Measurements from ENCODE around the gene WDR77.

WDR77 gene

GRCh38 chr1:111406321-111406768 lies 42.7 kb downstream of the WDR77 start:
- TF ChIP-seq POLR2A (IDR thresholded peaks at IDR 0.05; ENCODE audit: extremely low read depth, insufficient read length): no peak
- TF ChIP-seq, protein P1, sequence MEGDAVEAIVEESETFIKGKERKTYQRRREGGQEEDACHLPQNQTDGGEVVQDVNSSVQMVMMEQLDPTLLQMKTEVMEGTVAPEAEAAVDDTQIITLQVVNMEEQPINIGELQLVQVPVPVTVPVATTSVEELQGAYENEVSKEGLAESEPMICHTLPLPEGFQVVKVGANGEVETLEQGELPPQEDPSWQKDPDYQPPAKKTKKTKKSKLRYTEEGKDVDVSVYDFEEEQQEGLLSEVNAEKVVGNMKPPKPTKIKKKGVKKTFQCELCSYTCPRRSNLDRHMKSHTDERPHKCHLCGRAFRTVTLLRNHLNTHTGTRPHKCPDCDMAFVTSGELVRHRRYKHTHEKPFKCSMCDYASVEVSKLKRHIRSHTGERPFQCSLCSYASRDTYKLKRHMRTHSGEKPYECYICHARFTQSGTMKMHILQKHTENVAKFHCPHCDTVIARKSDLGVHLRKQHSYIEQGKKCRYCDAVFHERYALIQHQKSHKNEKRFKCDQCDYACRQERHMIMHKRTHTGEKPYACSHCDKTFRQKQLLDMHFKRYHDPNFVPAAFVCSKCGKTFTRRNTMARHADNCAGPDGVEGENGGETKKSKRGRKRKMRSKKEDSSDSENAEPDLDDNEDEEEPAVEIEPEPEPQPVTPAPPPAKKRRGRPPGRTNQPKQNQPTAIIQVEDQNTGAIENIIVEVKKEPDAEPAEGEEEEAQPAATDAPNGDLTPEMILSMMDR (IDR thresholded peaks at IDR 0.05; ENCODE audit: low read depth, low read length): no peak
- TF ChIP-seq MAX (IDR thresholded peaks at IDR 0.05; ENCODE audit: low read depth, low read length): no peak
- TF ChIP-seq MYC (IDR thresholded peaks at IDR 0.05; ENCODE audit: low read depth, low read length): no peak
- DNase-seq (ENCODE audit: low read depth): no peak
- no peak overlapping the region for H3K4me3 ChIP-seq (ENCODE audit: low read depth, low read length)

DNA sequence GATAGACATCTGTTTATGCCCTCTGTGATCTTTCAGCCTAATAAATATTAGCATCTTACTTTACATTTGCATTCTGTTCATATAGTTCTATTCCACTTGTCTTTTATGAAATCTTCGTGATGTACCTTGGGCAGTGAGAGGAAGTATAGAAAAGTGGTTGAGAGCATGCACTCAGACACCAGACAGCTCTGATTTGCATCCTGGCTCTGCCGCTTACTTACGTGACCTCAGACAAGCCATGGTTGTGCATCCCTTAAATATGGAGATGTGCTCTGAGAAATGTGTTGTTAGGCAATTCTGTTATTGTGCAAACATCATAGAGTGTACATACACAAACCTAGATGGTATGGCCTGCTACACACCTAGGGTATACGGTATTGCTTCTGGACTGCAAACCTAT lies 44.5 kb downstream of the WDR77 start:
- TF ChIP-seq MAX (IDR thresholded peaks at IDR 0.05; ENCODE audit: low read depth, low read length) (no peak), MYC (IDR thresholded peaks at IDR 0.05; ENCODE audit: low read depth, low read length) (no peak), POLR2A (IDR thresholded peaks at IDR 0.05; ENCODE audit: extremely low read depth, insufficient read length) (no peak)
- TF ChIP-seq, protein P1 (IDR thresholded peaks at IDR 0.05; ENCODE audit: low read depth, low read length): no peak
- no peak overlapping the region for H3K4me3 ChIP-seq (ENCODE audit: low read depth, low read length)
- no peak for DNase-seq (ENCODE audit: low read depth)

DNA sequence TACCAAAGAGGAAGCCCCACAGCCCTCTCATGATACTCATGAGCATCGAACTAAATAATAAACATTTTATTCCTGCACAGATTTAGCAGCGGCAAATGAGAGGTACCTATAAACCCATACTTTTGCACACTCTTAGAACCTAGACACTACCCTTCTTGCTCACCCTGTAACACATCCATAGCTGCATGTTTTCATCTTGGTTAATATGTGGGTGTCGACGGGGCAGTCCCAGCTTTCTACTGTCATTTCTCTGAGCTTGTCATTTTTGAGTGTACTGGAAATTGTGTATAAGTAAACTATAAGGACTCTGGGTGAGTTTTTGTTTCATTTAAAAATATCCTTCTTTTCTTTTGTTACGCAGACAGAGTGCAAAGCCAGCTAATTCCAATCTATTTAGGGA lies 47.0 kb downstream of the WDR77 start:
- no peak overlapping the region for H3K4me3 ChIP-seq (ENCODE audit: low read depth, low read length)
- no peak for DNase-seq (ENCODE audit: low read depth)
- no peak for TF ChIP-seq POLR2A (IDR thresholded peaks at IDR 0.05; ENCODE audit: extremely low read depth, insufficient read length)
- TF ChIP-seq, protein P1 (IDR thresholded peaks at IDR 0.05; ENCODE audit: low read depth, low read length): no peak
- no peak for TF ChIP-seq MAX (IDR thresholded peaks at IDR 0.05; ENCODE audit: low read depth, low read length)
- TF ChIP-seq MYC (IDR thresholded peaks at IDR 0.05; ENCODE audit: low read depth, low read length): no peak

GRCh38 chr1:111399792-111400610 lies 49.1 kb downstream of the WDR77 start:
- H3K4me3 ChIP-seq (ENCODE audit: low read depth, low read length): no peak overlapping the region
- no peak for TF ChIP-seq MYC (IDR thresholded peaks at IDR 0.05; ENCODE audit: low read depth, low read length)
- no peak for TF ChIP-seq POLR2A (IDR thresholded peaks at IDR 0.05; ENCODE audit: extremely low read depth, insufficient read length)
- no peak for TF ChIP-seq MAX (IDR thresholded peaks at IDR 0.05; ENCODE audit: low read depth, low read length)
- TF ChIP-seq, protein P1 (IDR thresholded peaks at IDR 0.05; ENCODE audit: low read depth, low read length): peak; percentile 52
- DNase-seq (ENCODE audit: low read depth): peak; percentile 48

GRCh38 chr1:111392460-111392945 lies 56.6 kb downstream of the WDR77 start:
- DNase-seq (ENCODE audit: low read depth): no peak
- H3K4me3 ChIP-seq (ENCODE audit: low read depth, low read length): no peak overlapping the region
- TF ChIP-seq, protein P1 (IDR thresholded peaks at IDR 0.05; ENCODE audit: low read depth, low read length): no peak
- TF ChIP-seq MAX (IDR thresholded peaks at IDR 0.05; ENCODE audit: low read depth, low read length) (no peak), POLR2A (IDR thresholded peaks at IDR 0.05; ENCODE audit: extremely low read depth, insufficient read length) (no peak), MYC (IDR thresholded peaks at IDR 0.05; ENCODE audit: low read depth, low read length) (no peak)
